GM21723 (cell line): ENCODE measurements around the gene MARK2.
"Not testable (repeated sequence)": the region's sequence is repeated elsewhere in the genome, so short reads cannot be mapped to it uniquely, and the experiment has no call there.

Experiments used
- ATAC-seq: cut with Tn5 transposase; IDR thresholded peaks from one replicate; pipeline ENCODE4 v1.9.1; 2021; ENCODE audit warnings: mild to moderate bottlenecking, moderate library complexity; ENCODE audit not compliant: unreplicated experiment

The MARK2 gene

GRCh38 chr11:63838678-63839507, at the start of gene MARK2:
MARK2 (plus strand) TSS chr11:63839110; CDS start chr11:63839507, 397 bp downstream.
- peak; percentile 69 for ATAC-seq

- ATAC-seq = no peak
Observed at GRCh38 chr11:63791495-63792167, 47.3 kb upstream of the MARK2 start.

GRCh38 chr11:63793161-63793560, 45.7 kb upstream of the MARK2 start:
- no peak for ATAC-seq

- ATAC-seq = no peak
Observed at GRCh38 chr11:63795066-63795465, 43.8 kb upstream of the MARK2 start.

GRCh38 chr11:63800921-63801320, 38.0 kb upstream of the MARK2 start:
- no peak for ATAC-seq

GRCh38 chr11:63802637-63803414, 36.1 kb upstream of the MARK2 start:
- no peak for ATAC-seq

GRCh38 chr11:63804259-63804658, 34.7 kb upstream of the MARK2 start:
- ATAC-seq = no peak

GRCh38 chr11:63805844-63806415, 33.0 kb upstream of the MARK2 start:
- no peak for ATAC-seq

GRCh38 chr11:63810383-63810782, 28.5 kb upstream of the MARK2 start:
- not testable (repeated sequence) for ATAC-seq

- ATAC-seq = no peak
Observed at GRCh38 chr11:63811522-63811921, 27.4 kb upstream of the MARK2 start.

- peak; percentile 85 for ATAC-seq
Observed at GRCh38 chr11:63813035-63813562, 25.8 kb upstream of the MARK2 start, which contains the start of gene SPINDOC. SPINDOC (plus strand) TSS chr11:63813456; CDS start chr11:63813687, 231 bp downstream.

GRCh38 chr11:63813563-63814382, 25.1 kb upstream of the MARK2 start:
- ATAC-seq = peak; percentile 38

GRCh38 chr11:63814383-63814736, 24.6 kb upstream of the MARK2 start:
- no peak for ATAC-seq

- ATAC-seq = no peak
Observed at GRCh38 chr11:63816166-63816565, 22.7 kb upstream of the MARK2 start.

- no peak for ATAC-seq
Observed at GRCh38 chr11:63816732-63817131, 22.2 kb upstream of the MARK2 start.

- ATAC-seq = no peak
Observed at GRCh38 chr11:63817758-63818498, 21.0 kb upstream of the MARK2 start.

GRCh38 chr11:63818609-63819008, 20.3 kb upstream of the MARK2 start:
- no peak for ATAC-seq

- no peak for ATAC-seq
Observed at GRCh38 chr11:63821411-63821810, 17.5 kb upstream of the MARK2 start.

GRCh38 chr11:63826471-63827190, 12.3 kb upstream of the MARK2 start:
- ATAC-seq = no peak
